ENCODE measurements around the gene STX18. TPM values are rescaled to one million over a fixed set of nuclear protein-coding genes. Genes with fewer than 3 reads are reported as not detected.
A peak's percentile ranks its signal among the peaks of the same experiment; 100 is the strongest.
"Not testable (repeated sequence)": the region's sequence is repeated elsewhere in the genome, so short reads cannot be mapped to it uniquely, and the experiment has no call there.

STX18 gene
- total RNA-seq, 1 donor from 2014 or later: 21.1 TPM

- no peak overlapping the region for H3K27ac Mint-ChIP-seq (ENCODE audit: unreplicated experiment)
These were observed 32.3 kb downstream of the STX18 start for GRCh38 chr4:4509521-4509920.

GRCh38 chr4:4507923-4508322 lies 33.9 kb downstream of the STX18 start:
- Mint-ChIP-seq H3K27me3 (ENCODE audit: low read depth) (no peaks in the 10 kb centered on the region), H3K4me1 (ENCODE audit: low read depth) (peaks cover 11% of the 10 kb centered on the region), H3K9me3 (ENCODE audit: low read depth) (no peaks in the 10 kb centered on the region), H3K36me3 (ENCODE audit: low read depth) (no peaks in the 10 kb centered on the region), H3K4me3 (ENCODE audit: unreplicated experiment) (no peak overlapping the region), H3K27ac (ENCODE audit: unreplicated experiment) (no peak overlapping the region)
- peak; percentile 73 for TF ChIP-seq CTCF (IDR thresholded peaks at IDR 0.05)
- DNase-seq (ENCODE audit: low spot score): no peak

More at GRCh38 chr4:4509521-4509920, 32.3 kb downstream of the STX18 start:
- no peaks in the 10 kb centered on the region for H3K9me3 Mint-ChIP-seq (ENCODE audit: low read depth)
- H3K4me3 Mint-ChIP-seq (ENCODE audit: unreplicated experiment): no peak overlapping the region
- H3K36me3 Mint-ChIP-seq (ENCODE audit: low read depth): no peaks in the 10 kb centered on the region
- peaks cover 11% of the 10 kb centered on the region for H3K4me1 Mint-ChIP-seq (ENCODE audit: low read depth)
- no peak for DNase-seq (ENCODE audit: low spot score)
- no peaks in the 10 kb centered on the region for H3K27me3 Mint-ChIP-seq (ENCODE audit: low read depth)
- no peak for TF ChIP-seq CTCF (IDR thresholded peaks at IDR 0.05)

GRCh38 chr4:4507403-4507802 lies 34.4 kb downstream of the STX18 start:
- TF ChIP-seq CTCF (IDR thresholded peaks at IDR 0.05): no peak
- H3K9me3 Mint-ChIP-seq (ENCODE audit: low read depth): no peaks in the 10 kb centered on the region
- no peaks in the 10 kb centered on the region for H3K36me3 Mint-ChIP-seq (ENCODE audit: low read depth)
- peaks cover 11% of the 10 kb centered on the region for H3K4me1 Mint-ChIP-seq (ENCODE audit: low read depth)
- no peaks in the 10 kb centered on the region for H3K27me3 Mint-ChIP-seq (ENCODE audit: low read depth)
- no peak overlapping the region for H3K4me3 Mint-ChIP-seq (ENCODE audit: unreplicated experiment)
- H3K27ac Mint-ChIP-seq (ENCODE audit: unreplicated experiment): no peak overlapping the region
- DNase-seq (ENCODE audit: low spot score): no peak

- H3K9me3 Mint-ChIP-seq (ENCODE audit: low read depth): no peaks in the 10 kb centered on the region
- no peak for DNase-seq (ENCODE audit: low spot score)
- no peaks in the 10 kb centered on the region for H3K27me3 Mint-ChIP-seq (ENCODE audit: low read depth)
- H3K27ac Mint-ChIP-seq (ENCODE audit: unreplicated experiment): no peak overlapping the region
- no peak for TF ChIP-seq CTCF (IDR thresholded peaks at IDR 0.05)
- H3K4me1 Mint-ChIP-seq (ENCODE audit: low read depth): peaks cover 11% of the 10 kb centered on the region
- no peaks in the 10 kb centered on the region for H3K36me3 Mint-ChIP-seq (ENCODE audit: low read depth)
- no peak overlapping the region for H3K4me3 Mint-ChIP-seq (ENCODE audit: unreplicated experiment)
These were observed 34.9 kb downstream of the STX18 start for GRCh38 chr4:4506961-4507360.

- H3K9me3 Mint-ChIP-seq (ENCODE audit: low read depth); H3K27ac Mint-ChIP-seq (ENCODE audit: unreplicated experiment); H3K27me3 Mint-ChIP-seq (ENCODE audit: low read depth); H3K4me3 Mint-ChIP-seq (ENCODE audit: unreplicated experiment); DNase-seq (ENCODE audit: low spot score); H3K36me3 Mint-ChIP-seq (ENCODE audit: low read depth): not testable (repeated sequence)
- peaks cover 12% of the 10 kb centered on the region for H3K4me1 Mint-ChIP-seq (ENCODE audit: low read depth)
These were observed 36.6 kb downstream of the STX18 start for GRCh38 chr4:4505211-4505610.

GRCh38 chr4:4504783-4505182 lies 37.1 kb downstream of the STX18 start:
- Mint-ChIP-seq H3K4me1 (ENCODE audit: low read depth) (peaks cover 12% of the 10 kb centered on the region), H3K27ac (ENCODE audit: unreplicated experiment) (no peak overlapping the region), H3K9me3 (ENCODE audit: low read depth) (no peaks in the 10 kb centered on the region), H3K36me3 (ENCODE audit: low read depth) (no peaks in the 10 kb centered on the region), H3K4me3 (ENCODE audit: unreplicated experiment) (no peak overlapping the region), H3K27me3 (ENCODE audit: low read depth) (no peaks in the 10 kb centered on the region)
- DNase-seq (ENCODE audit: low spot score): no peak
- no peak for TF ChIP-seq CTCF (IDR thresholded peaks at IDR 0.05)
